ENCODE results near the gene GNGT1. TPM values are rescaled to one million over a fixed set of nuclear protein-coding genes. Genes with fewer than 3 reads are reported as not detected.

Gene GNGT1
- polyA plus RNA-seq, 1 donor (not counting 4 experiments of a cell fraction or from before 2014, with no cell fraction given) = not detected

DNA sequence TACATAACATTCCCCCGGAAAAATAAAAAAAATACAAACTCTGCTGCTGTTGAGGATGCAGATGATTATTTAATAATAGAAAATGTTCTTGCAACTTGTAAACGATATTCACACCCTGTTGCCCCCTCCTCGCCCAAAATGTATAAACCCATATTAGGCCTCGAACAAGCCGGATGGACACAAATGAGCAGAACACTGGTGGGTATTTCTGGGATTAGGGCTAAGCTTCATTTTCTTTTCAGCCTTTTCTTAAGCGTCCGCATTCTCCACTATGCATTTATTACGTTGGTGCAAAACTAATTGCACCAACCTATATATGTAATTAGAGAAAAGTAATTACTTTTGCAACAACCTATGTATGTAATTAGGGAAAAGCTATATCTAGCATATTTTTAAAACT, 14.8 kb downstream of the GNGT1 start:
- DNase-seq (ENCODE audit: low read depth, low spot score) (no peak), FAIRE-seq (no peak)
- Histone ChIP-seq H2AFZ (ENCODE audit: control insufficient read depth, low read length) (no peak overlapping the region), H3K4me2 (ENCODE audit: control insufficient read depth, extremely low read depth, insufficient read depth, low read depth, low read length) (peak overlapping the region; percentile 92), H3K27me3 (ENCODE audit: control insufficient read depth, extremely low read depth, insufficient read depth, low read length) (no peaks in the 10 kb centered on the region), H3K9me1 (ENCODE audit: control insufficient read depth, extremely low read depth, insufficient read depth, low read length) (no peaks in the 10 kb centered on the region), H3K4me1 (ENCODE audit: control insufficient read depth, extremely low read depth, insufficient read depth, low read length) (no peaks in the 10 kb centered on the region), H3K36me3 (ENCODE audit: control insufficient read depth in 2 of 2, extremely low read depth in 1 of 2, insufficient read depth in 2 of 2, low read length in 2 of 2) (no peaks in the 10 kb centered on the region), H3K9me3 (ENCODE audit: control insufficient read depth, low read depth, low read length) (no peaks in the 10 kb centered on the region), H3K9ac (ENCODE audit: control insufficient read depth, extremely low read depth, insufficient read depth, low read length) (peak overlapping the region; percentile 57), H3K27ac (ENCODE audit: control insufficient read depth, insufficient read depth, low read length) (no peak overlapping the region), H3K79me2 (ENCODE audit: control insufficient read depth, insufficient read depth, low read length) (no peaks in the 10 kb centered on the region), H3K4me3 (ENCODE audit: control insufficient read depth in 2 of 3, extremely low read depth in 1 of 3, insufficient read depth in 2 of 3, low read depth in 1 of 3, low read length in 3 of 3) (peak overlapping the region in 1 of 3 experiments; percentile 78), H4K20me1 (ENCODE audit: control insufficient read depth, extremely low read depth, insufficient read depth, low read length) (no peaks in the 10 kb centered on the region)
- TF ChIP-seq, protein P1, sequence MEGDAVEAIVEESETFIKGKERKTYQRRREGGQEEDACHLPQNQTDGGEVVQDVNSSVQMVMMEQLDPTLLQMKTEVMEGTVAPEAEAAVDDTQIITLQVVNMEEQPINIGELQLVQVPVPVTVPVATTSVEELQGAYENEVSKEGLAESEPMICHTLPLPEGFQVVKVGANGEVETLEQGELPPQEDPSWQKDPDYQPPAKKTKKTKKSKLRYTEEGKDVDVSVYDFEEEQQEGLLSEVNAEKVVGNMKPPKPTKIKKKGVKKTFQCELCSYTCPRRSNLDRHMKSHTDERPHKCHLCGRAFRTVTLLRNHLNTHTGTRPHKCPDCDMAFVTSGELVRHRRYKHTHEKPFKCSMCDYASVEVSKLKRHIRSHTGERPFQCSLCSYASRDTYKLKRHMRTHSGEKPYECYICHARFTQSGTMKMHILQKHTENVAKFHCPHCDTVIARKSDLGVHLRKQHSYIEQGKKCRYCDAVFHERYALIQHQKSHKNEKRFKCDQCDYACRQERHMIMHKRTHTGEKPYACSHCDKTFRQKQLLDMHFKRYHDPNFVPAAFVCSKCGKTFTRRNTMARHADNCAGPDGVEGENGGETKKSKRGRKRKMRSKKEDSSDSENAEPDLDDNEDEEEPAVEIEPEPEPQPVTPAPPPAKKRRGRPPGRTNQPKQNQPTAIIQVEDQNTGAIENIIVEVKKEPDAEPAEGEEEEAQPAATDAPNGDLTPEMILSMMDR (optimal IDR thresholded peaks at IDR 0.05 in 1 of 3, IDR thresholded peaks at IDR 0.05 in 1 of 3, conservative IDR thresholded peaks at IDR 0.05 in 1 of 3; ENCODE audit: extremely low read depth in 1 of 3, insufficient read depth in 2 of 3, low read length in 3 of 3) = no peak
- TF ChIP-seq EZH2 (IDR thresholded peaks at IDR 0.05; ENCODE audit: low read length) = no peak
- dilution Hi-C loops (cut with MboI; ENCODE audit: extremely low pct_ligation_motif_present, low sequenced_read_pairs) = no loop called here

DNA sequence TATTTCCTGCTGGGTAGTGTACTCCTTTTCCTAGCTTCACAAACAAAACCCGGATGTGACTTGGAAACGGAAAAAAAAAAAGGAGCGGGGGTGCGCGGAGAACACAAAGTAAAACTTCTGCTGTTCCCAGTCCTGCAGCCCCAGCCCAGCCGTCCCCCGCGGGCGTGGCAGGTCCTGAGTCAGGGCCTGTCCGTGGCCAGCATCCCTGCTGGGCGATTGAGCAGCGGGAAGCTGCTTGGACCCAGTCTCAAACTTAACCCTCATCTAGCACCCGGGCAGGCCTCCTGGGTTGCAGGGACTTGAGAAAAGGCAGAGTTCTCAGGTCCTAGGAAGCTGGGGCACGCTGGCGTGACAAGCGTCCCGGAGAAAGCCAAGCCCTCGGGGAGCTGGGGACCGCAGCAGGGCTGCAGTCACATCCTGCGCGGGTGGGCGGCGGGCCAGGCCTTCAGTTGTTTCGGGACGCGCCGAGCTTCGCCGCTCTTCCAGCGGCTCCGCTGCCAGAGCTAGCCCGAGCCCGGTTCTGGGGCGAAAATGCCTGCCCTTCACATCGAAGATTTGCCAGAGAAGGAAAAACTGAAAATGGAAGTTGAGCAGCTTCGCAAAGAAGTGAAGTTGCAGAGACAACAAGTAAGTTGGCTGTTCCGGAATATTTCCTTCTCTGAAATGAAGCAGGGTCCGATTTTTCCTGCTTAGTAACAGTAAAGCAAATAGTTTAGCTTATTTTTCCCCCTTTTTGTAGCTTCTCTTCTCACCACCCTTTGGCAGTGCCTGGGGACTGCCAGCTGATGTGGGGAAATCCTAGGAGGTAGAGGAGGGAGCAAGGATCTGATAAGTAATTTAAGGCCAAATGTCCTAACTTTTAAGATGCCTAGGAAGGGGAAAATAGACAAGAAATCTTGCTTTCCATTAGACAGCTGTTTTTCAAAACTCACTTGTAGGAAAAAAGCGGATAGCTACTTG, 15.5 kb downstream of the GNGT1 start, which contains the start of gene GNG11:
Gene GNG11, plus strand, starts transcription at position 129 of the 960 bp plus-strand sequence. Its CDS starts 403 bp downstream, at position 532.
- Histone ChIP-seq H3K27me3 (ENCODE audit: control insufficient read depth, extremely low read depth, insufficient read depth, low read length) (no peaks in the 10 kb centered on the region), H3K4me1 (ENCODE audit: control insufficient read depth, extremely low read depth, insufficient read depth, low read length) (no peaks in the 10 kb centered on the region), H3K4me2 (ENCODE audit: control insufficient read depth, extremely low read depth, insufficient read depth, low read depth, low read length) (peak within 1 kb of the TSS; percentile 92), H3K79me2 (ENCODE audit: control insufficient read depth, insufficient read depth, low read length) (no peaks in the 10 kb centered on the region), H3K9ac (ENCODE audit: control insufficient read depth, extremely low read depth, insufficient read depth, low read length) (peak within 1 kb of the TSS; percentile 57), H3K9me3 (ENCODE audit: control insufficient read depth, low read depth, low read length) (no peaks in the 10 kb centered on the region), H2AFZ (ENCODE audit: control insufficient read depth, low read length) (peak within 1 kb of the TSS; percentile 93), H3K9me1 (ENCODE audit: control insufficient read depth, extremely low read depth, insufficient read depth, low read length) (no peaks in the 10 kb centered on the region), H4K20me1 (ENCODE audit: control insufficient read depth, extremely low read depth, insufficient read depth, low read length) (no peaks in the 10 kb centered on the region), H3K4me3 (ENCODE audit: control insufficient read depth in 2 of 3, extremely low read depth in 1 of 3, insufficient read depth in 2 of 3, low read depth in 1 of 3, low read length in 3 of 3) (peak within 1 kb of the TSS; percentile 26 to 78 (median 66)), H3K36me3 (ENCODE audit: control insufficient read depth in 2 of 2, extremely low read depth in 1 of 2, insufficient read depth in 2 of 2, low read length in 2 of 2) (no peaks in the 10 kb centered on the region), H3K27ac (ENCODE audit: control insufficient read depth, insufficient read depth, low read length) (peak within 1 kb of the TSS; percentile 39)
- FAIRE-seq = no peak
- DNase-seq (ENCODE audit: low read depth, low spot score) = no peak
- TF ChIP-seq, protein P1 (optimal IDR thresholded peaks at IDR 0.05 in 1 of 3, IDR thresholded peaks at IDR 0.05 in 1 of 3, conservative IDR thresholded peaks at IDR 0.05 in 1 of 3; ENCODE audit: extremely low read depth in 1 of 3, insufficient read depth in 2 of 3, low read length in 3 of 3) = no peak
- TF ChIP-seq EZH2 (IDR thresholded peaks at IDR 0.05; ENCODE audit: low read length) = no peak
- dilution Hi-C loops (cut with MboI; ENCODE audit: extremely low pct_ligation_motif_present, low sequenced_read_pairs) = no loop called here

All from keratinocyte (primary cell).